ENCODE data around the gene PRPF6. TPM values are rescaled to one million over a fixed set of nuclear protein-coding genes. Genes with fewer than 3 reads are reported as not detected.
A peak's percentile ranks its signal among the peaks of the same experiment; 100 is the strongest.

Gene PRPF6
- total RNA-seq (2022), result 176 and 181 TPM in 2 replicates
- percentile 85 among the genes with signal in this experiment for Bru-seq, nascent RNA
- BruChase-seq, experiment 1, labeled RNA remaining after a 2-hour chase, result percentile 83 among the genes with signal in this experiment
- percentile 90 among the genes with signal in this experiment for BruChase-seq, experiment 2, labeled RNA remaining after a 6-hour chase
- long read RNA-seq, transcript PRPF6-201 (21 exons, 3,044 nt), result major isoform, 437 of 593 reads
- long read RNA-seq, partial matches to known transcripts, result 107 of 593 reads
- long read RNA-seq, other reads (novel, unspliced or antisense), result 49 of 593 reads

GRCh38 chr20:63980806-63981728, at the start of gene PRPF6:
Gene PRPF6 (plus strand): TSS chr20:63981132. CDS start chr20:63981246, 114 bp downstream.
- POLR2A ChIA-PET, result interaction anchor here (0.6 to 2.9 kb wide), 15 partner anchors 23 to 460 kb away, joined by 3 to 26 read pairs (median 4); partner anchors contain the start of genes OPRL1, PPDPF, TCEA2 and TPD52L2
- DNase-seq, result peak; percentile 99 to 100

GRCh38 chr20:63931735-63932134, 49.2 kb upstream of the PRPF6 start:
- intact Hi-C loops (cut with micrococcal nuclease; ENCODE audit: unreplicated experiment), result no loop called here
- peak in 1 of 2 experiments; percentile 46 for DNase-seq
- no peaks in the 10 kb centered on the region for H3K4me1 ChIP-seq
- CTCF ChIA-PET, result no interaction called here
- Mint-ChIP-seq H3K27me3 (ENCODE audit: insufficient read depth, unreplicated experiment) (no peaks in the 10 kb centered on the region), H3K4me3 (ENCODE audit: unreplicated experiment) (no peak overlapping the region), H3K27ac (ENCODE audit: unreplicated experiment) (peak overlapping the region; percentile 40), H3K36me3 (ENCODE audit: insufficient read depth, unreplicated experiment) (peaks cover 99% of the 10 kb centered on the region), H3K4me1 (ENCODE audit: low read depth, unreplicated experiment) (no peaks in the 10 kb centered on the region), H3K9me3 (ENCODE audit: unreplicated experiment) (no peaks in the 10 kb centered on the region)
- no peaks in the 10 kb centered on the region for H3K9me3 ChIP-seq
- H3K4me3 ChIP-seq (ENCODE audit: low read depth, low read length), result no peak overlapping the region
- no TSS peak for BruUV-seq (replicated peaks)
- H3K27me3 ChIP-seq (replicated peaks; ENCODE audit: control insufficient read depth, insufficient read depth, low read length), result no peaks in the 10 kb centered on the region
- POLR2A ChIA-PET, result no interaction called here
- TF ChIP-seq, protein P1, sequence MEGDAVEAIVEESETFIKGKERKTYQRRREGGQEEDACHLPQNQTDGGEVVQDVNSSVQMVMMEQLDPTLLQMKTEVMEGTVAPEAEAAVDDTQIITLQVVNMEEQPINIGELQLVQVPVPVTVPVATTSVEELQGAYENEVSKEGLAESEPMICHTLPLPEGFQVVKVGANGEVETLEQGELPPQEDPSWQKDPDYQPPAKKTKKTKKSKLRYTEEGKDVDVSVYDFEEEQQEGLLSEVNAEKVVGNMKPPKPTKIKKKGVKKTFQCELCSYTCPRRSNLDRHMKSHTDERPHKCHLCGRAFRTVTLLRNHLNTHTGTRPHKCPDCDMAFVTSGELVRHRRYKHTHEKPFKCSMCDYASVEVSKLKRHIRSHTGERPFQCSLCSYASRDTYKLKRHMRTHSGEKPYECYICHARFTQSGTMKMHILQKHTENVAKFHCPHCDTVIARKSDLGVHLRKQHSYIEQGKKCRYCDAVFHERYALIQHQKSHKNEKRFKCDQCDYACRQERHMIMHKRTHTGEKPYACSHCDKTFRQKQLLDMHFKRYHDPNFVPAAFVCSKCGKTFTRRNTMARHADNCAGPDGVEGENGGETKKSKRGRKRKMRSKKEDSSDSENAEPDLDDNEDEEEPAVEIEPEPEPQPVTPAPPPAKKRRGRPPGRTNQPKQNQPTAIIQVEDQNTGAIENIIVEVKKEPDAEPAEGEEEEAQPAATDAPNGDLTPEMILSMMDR (IDR thresholded peaks at IDR 0.05; ENCODE audit: insufficient read depth in 1 of 2, low read depth in 1 of 2, low read length in 1 of 2, severe bottlenecking in 1 of 2, unreplicated experiment in 1 of 2), result no peak
- H3K36me3 ChIP-seq (ENCODE audit: control insufficient read depth, insufficient read depth, low read length), result peaks cover 19% of the 10 kb centered on the region

More at GRCh38 chr20:63980806-63981728, at the start of gene PRPF6:
- H3K4me3 ChIP-seq (ENCODE audit: low read depth, low read length), result peak within 1 kb of the TSS; percentile 58
- H3K4me1 ChIP-seq, result peaks cover 31% of the 10 kb centered on the region
- CTCF ChIA-PET, result interaction anchor here (0.5 to 5.2 kb wide), 35 partner anchors 10 to 1184 kb away, joined by 3 to 139 read pairs (median 5); partner anchors contain the start of genes C20orf204, DNAJC5, LKAAEAR1 and OPRL1
- H3K27ac Mint-ChIP-seq (ENCODE audit: unreplicated experiment), result peak within 1 kb of the TSS; percentile 65
- no peaks in the 10 kb centered on the region for H3K9me3 ChIP-seq
- BruUV-seq (replicated peaks), result no TSS peak
- no peaks in the 10 kb centered on the region for H3K27me3 ChIP-seq (replicated peaks; ENCODE audit: control insufficient read depth, insufficient read depth, low read length)
- H3K36me3 ChIP-seq (ENCODE audit: control insufficient read depth, insufficient read depth, low read length), result peaks cover 11% of the 10 kb centered on the region; the same call in 1 of the 2 replicates
- peaks cover 30% of the 10 kb centered on the region for H3K4me1 Mint-ChIP-seq (ENCODE audit: low read depth, unreplicated experiment)
- H3K36me3 Mint-ChIP-seq (ENCODE audit: insufficient read depth, unreplicated experiment), result peaks cover 71% of the 10 kb centered on the region
- H3K9me3 Mint-ChIP-seq (ENCODE audit: unreplicated experiment), result no peaks in the 10 kb centered on the region
- TF ChIP-seq, protein P1 (IDR thresholded peaks at IDR 0.05; ENCODE audit: insufficient read depth in 1 of 2, low read depth in 1 of 2, low read length in 1 of 2, severe bottlenecking in 1 of 2, unreplicated experiment in 1 of 2), result peak; percentile 99 to 100
- no peaks in the 10 kb centered on the region for H3K27me3 Mint-ChIP-seq (ENCODE audit: insufficient read depth, unreplicated experiment)
- H3K4me3 Mint-ChIP-seq (ENCODE audit: unreplicated experiment), result peak within 1 kb of the TSS; percentile 90
- intact Hi-C loops (cut with micrococcal nuclease; ENCODE audit: unreplicated experiment), result loop anchor here (1.0 to 2.0 kb wide), 4 partner anchors 43 to 139 kb away; partner anchors contain the start of gene TCEA2

GRCh38 chr20:63932606-63933160, 48.2 kb upstream of the PRPF6 start:
- peak in 1 of 2 experiments; percentile 47 for DNase-seq
- Mint-ChIP-seq H3K27ac (ENCODE audit: unreplicated experiment) (peak overlapping the region; percentile 40), H3K4me1 (ENCODE audit: low read depth, unreplicated experiment) (no peaks in the 10 kb centered on the region), H3K9me3 (ENCODE audit: unreplicated experiment) (no peaks in the 10 kb centered on the region), H3K4me3 (ENCODE audit: unreplicated experiment) (no peak overlapping the region), H3K36me3 (ENCODE audit: insufficient read depth, unreplicated experiment) (peaks cover 99% of the 10 kb centered on the region), H3K27me3 (ENCODE audit: insufficient read depth, unreplicated experiment) (no peaks in the 10 kb centered on the region)
- Histone ChIP-seq H3K9me3 (no peaks in the 10 kb centered on the region), H3K4me3 (ENCODE audit: low read depth, low read length) (no peak overlapping the region), H3K36me3 (ENCODE audit: control insufficient read depth, insufficient read depth, low read length) (peaks cover 19% of the 10 kb centered on the region), H3K4me1 (no peaks in the 10 kb centered on the region), H3K27me3 (replicated peaks; ENCODE audit: control insufficient read depth, insufficient read depth, low read length) (no peaks in the 10 kb centered on the region)
- BruUV-seq (replicated peaks), result no TSS peak
- CTCF ChIA-PET, result no interaction called here
- TF ChIP-seq, protein P1 (IDR thresholded peaks at IDR 0.05; ENCODE audit: insufficient read depth in 1 of 2, low read depth in 1 of 2, low read length in 1 of 2, severe bottlenecking in 1 of 2, unreplicated experiment in 1 of 2), result no peak
- POLR2A ChIA-PET, result no interaction called here
- intact Hi-C loops (cut with micrococcal nuclease; ENCODE audit: unreplicated experiment), result no loop called here

All from Caco-2 (cell line).